HEK293 (cell line): ENCODE measurements around the gene GOLGA2.

Experiments
- CTCF ChIA-PET: fragments of 350-600 bp; formaldehyde crosslinking; extraction: SDS; loops from one replicate; lab custom pipeline; 2021; ENCODE audit warnings: antibody characterized with exemption; lab: Yijun Ruan, JAX
- POLR2A ChIA-PET: fragments of 300-600 bp; formaldehyde crosslinking; extraction: SDS; loops from one replicate; lab custom pipeline; 2020; ENCODE audit warnings: antibody characterized with exemption, inconsistent platforms; lab: Yijun Ruan, JAX
- H3K27ac ChIP-seq: fragments of 200-500 bp; sonication (Bioruptor generic); 2 replicates; pipeline ENCODE4 v1.5.1; 2014; ENCODE audit warnings: low read depth, low read length, control low read depth, inconsistent platforms; ENCODE audit errors: extremely low read depth
- H3K36me3 ChIP-seq, 2 experiments: fragments of 200-500 bp in 1 of 2; sonication (Bioruptor generic) in 1 of 2; 1 replicate in 1 of 2; 2 replicates in 1 of 2; pipeline ENCODE4 v1.5.1; 2014 to 2017; ENCODE audit warnings: inconsistent platforms in 2 of 2, low read length in 2 of 2; ENCODE audit not compliant: control insufficient read depth in 2 of 2, insufficient read depth in 1 of 2
- H3K4me1 ChIP-seq: fragments of 200-500 bp; sonication (Bioruptor generic); 2 replicates; pipeline ENCODE4 v1.5.1; 2014; ENCODE audit warnings: mild to moderate bottlenecking, low read length, inconsistent platforms; ENCODE audit not compliant: control insufficient read depth, insufficient read depth
- H3K4me3 ChIP-seq: 2 replicates; pipeline ENCODE4 v1.5.1; 2011; ENCODE audit warnings: low read depth, mild to moderate bottlenecking, control low read depth, low read length, moderate library complexity
- H3K9me3 ChIP-seq: fragments of 200-500 bp; sonication (Bioruptor generic); 2 replicates; pipeline ENCODE4 v1.5.1; 2014; ENCODE audit warnings: low read depth, low read length, inconsistent platforms; ENCODE audit not compliant: control insufficient read depth, insufficient read depth
- GLIS2 ChIP-seq: fragments of 450-650 bp; formaldehyde crosslinking; IDR thresholded peaks from 2 replicates; pipeline ENCODE4 v1.5.1; 2016; ENCODE audit warnings: missing biosample characterization, missing genetic modification characterization
- KLF10 ChIP-seq: fragments of 450-650 bp; IDR thresholded peaks from 2 replicates; pipeline ENCODE4 v1.5.1; 2018; ENCODE audit warnings: missing biosample characterization, mild to moderate bottlenecking, missing genetic modification characterization
- YY2 ChIP-seq: fragments of 450-650 bp; formaldehyde crosslinking; IDR thresholded peaks from 2 replicates; pipeline ENCODE4 v1.5.1; 2016; ENCODE audit warnings: missing biosample characterization, missing genetic modification characterization
- ZBTB1 ChIP-seq: fragments of 450-650 bp; formaldehyde crosslinking; IDR thresholded peaks from 2 replicates; pipeline ENCODE4 v1.5.1; 2016; ENCODE audit warnings: missing biosample characterization, missing genetic modification characterization
- ZBTB20 ChIP-seq: fragments of 450-650 bp; formaldehyde crosslinking; IDR thresholded peaks from 2 replicates; pipeline ENCODE4 v1.5.1; 2016; ENCODE audit warnings: missing biosample characterization, missing genetic modification characterization
- ZBTB7A ChIP-seq: fragments of 450-650 bp; formaldehyde crosslinking; IDR thresholded peaks from 2 replicates; pipeline ENCODE4 v1.5.1; 2016; ENCODE audit warnings: low read depth, missing biosample characterization, missing genetic modification characterization
- ZNF138 ChIP-seq: fragments of 450-650 bp; formaldehyde crosslinking; IDR thresholded peaks from 2 replicates; pipeline ENCODE4 v1.5.1; 2016; ENCODE audit warnings: missing biosample characterization, missing genetic modification characterization, borderline replicate concordance
- ZNF2 ChIP-seq: fragments of 450-650 bp; formaldehyde crosslinking; IDR thresholded peaks from 2 replicates; pipeline ENCODE4 v1.5.1; 2016; ENCODE audit warnings: missing biosample characterization, missing genetic modification characterization
- ZNF211 ChIP-seq: fragments of 450-650 bp; formaldehyde crosslinking; IDR thresholded peaks from 2 replicates; pipeline ENCODE4 v1.5.1; 2016; ENCODE audit warnings: low read depth, missing biosample characterization, missing genetic modification characterization
- ZNF248 ChIP-seq: fragments of 450-650 bp; formaldehyde crosslinking; IDR thresholded peaks from 2 replicates; pipeline ENCODE4 v1.5.1; 2017; ENCODE audit warnings: missing biosample characterization, missing genetic modification characterization
- ZNF423 ChIP-seq: fragments of 450-650 bp; formaldehyde crosslinking; IDR thresholded peaks from 2 replicates; pipeline ENCODE4 v1.5.1; 2016; ENCODE audit warnings: missing biosample characterization, missing genetic modification characterization
- ZNF426 ChIP-seq: fragments of 450-650 bp; formaldehyde crosslinking; IDR thresholded peaks from 2 replicates; pipeline ENCODE4 v1.5.1; 2017; ENCODE audit warnings: missing biosample characterization, missing genetic modification characterization, mild to moderate bottlenecking, inconsistent platforms, moderate library complexity
- ZNF596 ChIP-seq: fragments of 450-650 bp; IDR thresholded peaks from 2 replicates; pipeline ENCODE4 v1.5.0; 2018; ENCODE audit warnings: missing biosample characterization, mild to moderate bottlenecking, missing genetic modification characterization, moderate library complexity
- ZNF626 ChIP-seq: fragments of 450-650 bp; sonication (Bioruptor Pico); formaldehyde crosslinking; IDR thresholded peaks from 2 replicates; pipeline ENCODE4 v1.5.1; 2018; ENCODE audit warnings: missing biosample characterization, missing genetic modification characterization, inconsistent platforms
- ZNF654 ChIP-seq: fragments of 450-650 bp; formaldehyde crosslinking; IDR thresholded peaks from 2 replicates; pipeline ENCODE4 v1.5.1; 2016; ENCODE audit warnings: low read depth, missing biosample characterization, missing genetic modification characterization
- ZNF664 ChIP-seq: fragments of 450-650 bp; formaldehyde crosslinking; IDR thresholded peaks from 2 replicates; pipeline ENCODE4 v1.5.1; 2016; ENCODE audit warnings: missing biosample characterization, missing genetic modification characterization
- ZNF792 ChIP-seq: fragments of 450-650 bp; formaldehyde crosslinking; IDR thresholded peaks from 2 replicates; pipeline ENCODE4 v1.5.1; 2016; ENCODE audit warnings: missing biosample characterization, missing genetic modification characterization
- TF ChIP-seq, protein P1 (sequence below): fragments of 450-650 bp; formaldehyde crosslinking; IDR thresholded peaks from 2 replicates; pipeline ENCODE4 v1.5.1; 2016; ENCODE audit warnings: missing biosample characterization, missing genetic modification characterization
- TF ChIP-seq, protein P2 (sequence below): fragments of 450-650 bp; formaldehyde crosslinking; IDR thresholded peaks from 2 replicates; pipeline ENCODE4 v1.5.1; 2016; ENCODE audit warnings: missing biosample characterization, missing genetic modification characterization, borderline replicate concordance

Gene GOLGA2

DNA sequence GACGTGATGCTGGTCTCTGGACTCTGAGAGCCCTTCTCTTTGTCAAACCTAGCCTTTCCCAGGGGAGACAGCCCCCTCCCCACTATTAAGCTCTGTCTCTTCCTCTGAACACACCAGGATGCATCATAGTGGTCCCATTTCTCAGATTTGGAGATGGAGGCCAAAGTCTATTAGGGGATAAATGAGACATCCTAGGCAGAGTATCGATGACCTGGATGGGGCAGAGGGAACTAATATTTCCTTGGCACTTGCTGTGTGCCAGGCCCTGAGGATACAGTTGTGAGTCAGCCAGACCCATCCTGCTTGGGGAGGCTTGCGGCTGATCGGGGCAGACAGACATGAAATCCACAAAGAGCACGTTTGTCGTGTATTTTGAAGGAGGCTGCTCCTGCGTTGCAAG lies 67.4 kb downstream of the GOLGA2 start:
- Histone ChIP-seq H3K36me3 (no peaks in the 10 kb centered on the region), H3K27ac (no peak overlapping the region), H3K9me3 (no peaks in the 10 kb centered on the region), H3K4me1 (no peaks in the 10 kb centered on the region), H3K4me3 (no peak overlapping the region)
- no peak for TF ChIP-seq ZNF792 (tag by site-specific recombination)
- TF ChIP-seq ZNF654 (tag by site-specific recombination) = no peak
- TF ChIP-seq ZNF426 (tag by site-specific recombination) = no peak
- TF ChIP-seq, protein P1, sequence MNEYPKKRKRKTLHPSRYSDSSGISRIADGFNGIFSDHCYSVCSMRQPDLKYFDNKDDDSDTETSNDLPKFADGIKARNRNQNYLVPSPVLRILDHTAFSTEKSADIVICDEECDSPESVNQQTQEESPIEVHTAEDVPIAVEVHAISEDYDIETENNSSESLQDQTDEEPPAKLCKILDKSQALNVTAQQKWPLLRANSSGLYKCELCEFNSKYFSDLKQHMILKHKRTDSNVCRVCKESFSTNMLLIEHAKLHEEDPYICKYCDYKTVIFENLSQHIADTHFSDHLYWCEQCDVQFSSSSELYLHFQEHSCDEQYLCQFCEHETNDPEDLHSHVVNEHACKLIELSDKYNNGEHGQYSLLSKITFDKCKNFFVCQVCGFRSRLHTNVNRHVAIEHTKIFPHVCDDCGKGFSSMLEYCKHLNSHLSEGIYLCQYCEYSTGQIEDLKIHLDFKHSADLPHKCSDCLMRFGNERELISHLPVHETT (tag by site-specific recombination) = no peak
- TF ChIP-seq ZBTB1 (tag by site-specific recombination) = no peak
- TF ChIP-seq ZNF596 (tag by site-specific recombination) = no peak
- no peak for TF ChIP-seq ZBTB20
- no peak for TF ChIP-seq YY2 (tag by site-specific recombination)
- no peak for TF ChIP-seq KLF10 (tag by site-specific recombination)
- TF ChIP-seq, protein P2, sequence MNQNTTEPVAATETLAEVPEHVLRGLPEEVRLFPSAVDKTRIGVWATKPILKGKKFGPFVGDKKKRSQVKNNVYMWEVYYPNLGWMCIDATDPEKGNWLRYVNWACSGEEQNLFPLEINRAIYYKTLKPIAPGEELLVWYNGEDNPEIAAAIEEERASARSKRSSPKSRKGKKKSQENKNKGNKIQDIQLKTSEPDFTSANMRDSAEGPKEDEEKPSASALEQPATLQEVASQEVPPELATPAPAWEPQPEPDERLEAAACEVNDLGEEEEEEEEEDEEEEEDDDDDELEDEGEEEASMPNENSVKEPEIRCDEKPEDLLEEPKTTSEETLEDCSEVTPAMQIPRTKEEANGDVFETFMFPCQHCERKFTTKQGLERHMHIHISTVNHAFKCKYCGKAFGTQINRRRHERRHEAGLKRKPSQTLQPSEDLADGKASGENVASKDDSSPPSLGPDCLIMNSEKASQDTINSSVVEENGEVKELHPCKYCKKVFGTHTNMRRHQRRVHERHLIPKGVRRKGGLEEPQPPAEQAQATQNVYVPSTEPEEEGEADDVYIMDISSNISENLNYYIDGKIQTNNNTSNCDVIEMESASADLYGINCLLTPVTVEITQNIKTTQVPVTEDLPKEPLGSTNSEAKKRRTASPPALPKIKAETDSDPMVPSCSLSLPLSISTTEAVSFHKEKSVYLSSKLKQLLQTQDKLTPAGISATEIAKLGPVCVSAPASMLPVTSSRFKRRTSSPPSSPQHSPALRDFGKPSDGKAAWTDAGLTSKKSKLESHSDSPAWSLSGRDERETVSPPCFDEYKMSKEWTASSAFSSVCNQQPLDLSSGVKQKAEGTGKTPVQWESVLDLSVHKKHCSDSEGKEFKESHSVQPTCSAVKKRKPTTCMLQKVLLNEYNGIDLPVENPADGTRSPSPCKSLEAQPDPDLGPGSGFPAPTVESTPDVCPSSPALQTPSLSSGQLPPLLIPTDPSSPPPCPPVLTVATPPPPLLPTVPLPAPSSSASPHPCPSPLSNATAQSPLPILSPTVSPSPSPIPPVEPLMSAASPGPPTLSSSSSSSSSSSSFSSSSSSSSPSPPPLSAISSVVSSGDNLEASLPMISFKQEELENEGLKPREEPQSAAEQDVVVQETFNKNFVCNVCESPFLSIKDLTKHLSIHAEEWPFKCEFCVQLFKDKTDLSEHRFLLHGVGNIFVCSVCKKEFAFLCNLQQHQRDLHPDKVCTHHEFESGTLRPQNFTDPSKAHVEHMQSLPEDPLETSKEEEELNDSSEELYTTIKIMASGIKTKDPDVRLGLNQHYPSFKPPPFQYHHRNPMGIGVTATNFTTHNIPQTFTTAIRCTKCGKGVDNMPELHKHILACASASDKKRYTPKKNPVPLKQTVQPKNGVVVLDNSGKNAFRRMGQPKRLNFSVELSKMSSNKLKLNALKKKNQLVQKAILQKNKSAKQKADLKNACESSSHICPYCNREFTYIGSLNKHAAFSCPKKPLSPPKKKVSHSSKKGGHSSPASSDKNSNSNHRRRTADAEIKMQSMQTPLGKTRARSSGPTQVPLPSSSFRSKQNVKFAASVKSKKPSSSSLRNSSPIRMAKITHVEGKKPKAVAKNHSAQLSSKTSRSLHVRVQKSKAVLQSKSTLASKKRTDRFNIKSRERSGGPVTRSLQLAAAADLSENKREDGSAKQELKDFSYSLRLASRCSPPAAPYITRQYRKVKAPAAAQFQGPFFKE (tag by site-specific recombination) = no peak
- no peak for TF ChIP-seq GLIS2 (tag by site-specific recombination)
- TF ChIP-seq ZNF138 (tag by site-specific recombination) = no peak
- TF ChIP-seq ZNF626 (tag by site-specific recombination) = no peak
- no peak for TF ChIP-seq ZNF248
- no peak for TF ChIP-seq ZBTB7A (tag by site-specific recombination)
- TF ChIP-seq ZNF211 (tag by site-specific recombination) = no peak
- no peak for TF ChIP-seq ZNF664 (tag by site-specific recombination)
- no peak for TF ChIP-seq ZNF423 (tag by site-specific recombination)
- TF ChIP-seq ZNF2 = no peak
- POLR2A ChIA-PET = no interaction called here
- CTCF ChIA-PET = interaction anchor here (1.0 to 2.2 kb wide), 2 partner anchors 14 to 47 kb away, joined by 3 to 9 read pairs; no protein-coding TSS in a partner anchor
